K562 (cell line): ENCODE results near the gene GLIS2. TPM values are rescaled to one million over a fixed set of nuclear protein-coding genes. Genes with fewer than 3 reads are reported as not detected.

Source experiments
- ATAC-seq: fragments of 200-7000 bp; cut with Tn5 transposase; 3 replicates; pipeline ENCODE4 v1.9.1; 2020; ENCODE audit warnings: moderate library complexity
- BruUV-seq: library from RNA; stranded (reverse); fragments of 400-500 nt; replicated peaks from 2 replicates; lab custom pipeline; 2021; lab: Mats Ljungman, UMichigan
- CTCF ChIA-PET: fragments of 300-600 bp; formaldehyde crosslinking; extraction: SDS; loops from one replicate; lab custom pipeline; 2021; ENCODE audit warnings: low intra/inter-chr PET ratio; lab: Yijun Ruan, JAX
- POLR2A ChIA-PET: fragments of 300-600, 350-650 bp; sonication (Branson Sonifier 250); formaldehyde crosslinking; extraction: SDS; loops from one replicate; lab custom pipeline; 2021; ENCODE audit warnings: antibody characterized with exemption, inconsistent platforms; lab: Yijun Ruan, JAX
- DNase-seq, 4 experiments: peaks; one replicate each; pipeline versions ENCODE4 v3.0.0 to v3.0.0-alpha.2; 2011 to 2018; ENCODE audit warnings: low spot score in 3 of 4, mixed read lengths in 3 of 4; ENCODE audit errors: extremely low read depth in 1 of 4
- FAIRE-seq: peaks from 2 replicates; lab custom pipeline; 2011; peaks lifted over from hg19 to GRCh38; lab: Jason Lieb, UNC
- H2AFZ ChIP-seq: 2 replicates; pipeline ENCODE4 v1.6.0; 2011; ENCODE audit warnings: low read depth, low read length, control low read depth, inconsistent platforms
- H3K27ac ChIP-seq: fragments of 200-600 bp; 3 replicates; pipeline ENCODE4 v1.8.0; 2011; ENCODE audit warnings: low read depth, mild to moderate bottlenecking, control low read depth, inconsistent platforms, low read length, moderate library complexity, mixed read lengths; ENCODE audit errors: extremely low read depth
- H3K27me3 ChIP-seq, 2 experiments: fragments of 300-600 bp in 1 of 2; 2 replicates in 1 of 2; 3 replicates in 1 of 2; pipeline versions ENCODE4 v1.6.0 to v1.8.0; 2011; ENCODE audit warnings: inconsistent platforms in 2 of 2, low read length in 2 of 2, mild to moderate bottlenecking in 1 of 2, mixed read lengths in 1 of 2, moderate library complexity in 1 of 2; ENCODE audit not compliant: control insufficient read depth in 2 of 2, insufficient read depth in 2 of 2
- H3K36me3 ChIP-seq: fragments of 300-600 bp; 3 replicates; pipeline ENCODE4 v1.8.0; 2011; ENCODE audit warnings: mild to moderate bottlenecking, low read length, inconsistent platforms; ENCODE audit not compliant: control insufficient read depth, insufficient read depth
- H3K4me1 ChIP-seq, 2 experiments: fragments of 200-600 bp in 1 of 2; replicated peaks in 1 of 2; 2 replicates in 1 of 2; 3 replicates in 1 of 2; pipeline versions ENCODE4 v1.5.1 to v1.8.0; 2011; ENCODE audit warnings: inconsistent platforms in 2 of 2, low read length in 2 of 2, mild to moderate bottlenecking in 1 of 2, mixed read lengths in 1 of 2, moderate library complexity in 1 of 2; ENCODE audit not compliant: control insufficient read depth in 2 of 2, insufficient read depth in 2 of 2
- H3K4me2 ChIP-seq: 2 replicates; pipeline ENCODE4 v1.6.1; 2011; ENCODE audit warnings: low read length, control low read depth, inconsistent platforms, mixed read lengths; ENCODE audit not compliant: insufficient read depth
- H3K4me3 ChIP-seq: fragments of 200-600 bp; sonication (generic), shearing (Covaris generic); 2 replicates; pipeline ENCODE4 v1.5.1; 2016; ENCODE audit warnings: control low read depth, inconsistent platforms
- H3K79me2 ChIP-seq: fragments of 200-600 bp; 3 replicates; pipeline ENCODE4 v1.8.0; 2011; ENCODE audit warnings: low read length, inconsistent platforms; ENCODE audit not compliant: control insufficient read depth, insufficient read depth
- H3K9ac ChIP-seq, 2 experiments: 2 replicates each; pipeline versions ENCODE4 v1.6.0 to v1.6.1; 2011; ENCODE audit warnings: low read depth in 2 of 2, low read length in 2 of 2, control low read depth in 1 of 2, inconsistent platforms in 1 of 2, mild to moderate bottlenecking in 1 of 2, mixed read lengths in 1 of 2; ENCODE audit not compliant: insufficient read depth in 1 of 2
- H3K9me1 ChIP-seq: one replicate; pipeline ENCODE4 v1.6.0; 2011; ENCODE audit warnings: inconsistent platforms, mild to moderate bottlenecking, low read length, moderate library complexity; ENCODE audit not compliant: control insufficient read depth, insufficient read depth
- H3K9me3 ChIP-seq: replicated peaks from 2 replicates; pipeline ENCODE4 v1.5.1; 2011; ENCODE audit warnings: low read depth, low read length, inconsistent platforms; ENCODE audit not compliant: control insufficient read depth, insufficient read depth
- H4K20me1 ChIP-seq: replicated peaks from 2 replicates; pipeline ENCODE4 v1.6.1; 2011; ENCODE audit warnings: low read length, inconsistent platforms, mixed read lengths; ENCODE audit not compliant: control insufficient read depth, insufficient read depth
- CTCF ChIP-seq, 3 experiments: IDR thresholded peaks in 2 of 3; conservative IDR thresholded peaks in 1 of 3; 2 replicates each; pipeline ENCODE4 v1.5.1; 2011 to 2012; ENCODE audit warnings: low read length in 3 of 3, mild to moderate bottlenecking in 3 of 3, control low read depth in 2 of 3, improper control_type of control experiment in 1 of 3, inconsistent platforms in 1 of 3, low read depth in 1 of 3, mixed read lengths in 1 of 3, moderate library complexity in 1 of 3; ENCODE audit not compliant: insufficient read depth in 2 of 3
- WGBS: fragments of 100-300 bp; shearing (Covaris generic); methylation state at CpG from one replicate; pipeline ENCODE4 v1.1.6; 2016; ENCODE audit warnings: low coverage, mixed read lengths; ENCODE audit not compliant: insufficient coverage; ENCODE audit errors: missing lambda C conversion rate; 5-methylcytosine and 5-hydroxymethylcytosine counted together
- in situ Hi-C: fragments of 300-500 bp; cut with MboI; formaldehyde crosslinking; loops from 4 replicates; pipeline ENCODE4 v1.15.0; 2018; ENCODE audit warnings: inconsistent platforms, mixed read lengths
- intact Hi-C: fragments of 100-400 bp; cut with micrococcal nuclease; formaldehyde crosslinking; loops from 2 replicates; pipeline ENCODE4 v1.14.2; 2022
- polyA plus RNA-seq, 8 experiments: library from polyadenylated mRNA; depleted of rRNA in 4 of 8; stranded (reverse) in 5 of 8; unstranded in 3 of 8; fragments of >200 nt; fragmentation: Nextera tagmentation in 2 of 8; fragmentation: Illumina TruSeq in 1 of 8; extraction: Ambion mirVana in 2 of 8; extraction: Trizol in 1 of 8; gene quantifications; 2 replicates each; pipeline versions ENCODE4 v1.2.1 to v1.2.3, GENCODE V29; 2011 to 2014; ENCODE audit warnings: inconsistent platforms in 1 of 8, missing spikeins in 1 of 8
- total RNA-seq, 7 experiments: library from RNA; depleted of rRNA in 6 of 7; stranded (reverse); fragments of >200 nt in 6 of 7; fragmentation: Illumina TruSeq in 2 of 7; extraction: Trizol in 2 of 7; gene quantifications; 2 replicates each; pipeline versions ENCODE4 v1.2.1 to v1.2.3, GENCODE V29; 2011 to 2021; ENCODE audit warnings: low replicate concordance in 1 of 7
- TF ChIP-seq, protein P1 (sequence below): fragments of 450-650 bp; IDR thresholded peaks from 2 replicates; pipeline ENCODE4 v1.6.1; 2017; ENCODE audit warnings: mild to moderate bottlenecking, moderate library complexity

Gene GLIS2
- total and polyA plus RNA-seq, 9 of the 15 experiments (the other 6 are each of a cell fraction or from before 2014, with no cell fraction given): 0.10 to 9.0 (median 0.57) TPM

DNA sequence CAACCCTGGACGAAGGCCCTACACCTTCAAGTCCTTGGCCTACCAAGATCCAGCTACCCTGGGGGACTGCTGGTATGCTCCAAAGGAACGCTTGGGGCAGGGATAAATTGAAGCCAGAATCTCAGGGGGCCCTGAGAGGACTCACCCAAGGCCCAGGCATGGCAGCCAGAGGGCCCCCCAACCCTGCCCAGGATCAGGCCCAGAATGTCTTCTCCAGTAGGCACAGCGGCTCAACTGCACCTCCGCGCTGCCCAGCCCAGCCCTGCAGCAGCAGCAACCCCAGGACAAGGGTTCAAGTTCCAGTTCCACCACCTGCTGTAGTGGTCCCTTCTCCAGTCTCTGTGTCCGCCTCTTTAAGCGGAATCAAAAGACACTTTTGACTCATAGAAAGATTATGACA, 45.3 kb upstream of the GLIS2 start:
- ChIA-PET CTCF (no interaction called here), POLR2A (interaction anchor here (1.1 to 1.7 kb wide), 2 partner anchors 80 to 284 kb away, joined by 3 to 4 read pairs; no protein-coding TSS in a partner anchor)
- no peak for ATAC-seq
- Histone ChIP-seq H3K9me1 (no peaks in the 10 kb centered on the region), H3K79me2 (peaks cover 66% of the 10 kb centered on the region), H3K9ac (peak overlapping the region; percentile 95 to 97), H3K27me3 (no peaks in the 10 kb centered on the region), H3K36me3 (peaks cover 30% of the 10 kb centered on the region; the same call in 1 of the 3 replicates), H3K4me1 (peaks cover 17 to 35% of the 10 kb centered on the region in 2 experiments; a peak in 4 of 5 replicates), H2AFZ (peak overlapping the region; percentile 90), H3K9me3 (no peaks in the 10 kb centered on the region), H3K4me2 (peak overlapping the region; percentile 85), H4K20me1 (no peaks in the 10 kb centered on the region), H3K27ac (peak overlapping the region; percentile 90; the same call in 2 of the 3 replicates), H3K4me3 (peak overlapping the region; percentile 98)
- in situ Hi-C loops: loop anchor here (5.0 kb wide), 1 partner anchor 77 kb away; no protein-coding TSS in a partner anchor
- BruUV-seq: no TSS peak
- 77% methylated on average over 7 of the region's 7 CpGs for WGBS
- DNase-seq: no peak
- FAIRE-seq: no peak
- TF ChIP-seq, protein P1, sequence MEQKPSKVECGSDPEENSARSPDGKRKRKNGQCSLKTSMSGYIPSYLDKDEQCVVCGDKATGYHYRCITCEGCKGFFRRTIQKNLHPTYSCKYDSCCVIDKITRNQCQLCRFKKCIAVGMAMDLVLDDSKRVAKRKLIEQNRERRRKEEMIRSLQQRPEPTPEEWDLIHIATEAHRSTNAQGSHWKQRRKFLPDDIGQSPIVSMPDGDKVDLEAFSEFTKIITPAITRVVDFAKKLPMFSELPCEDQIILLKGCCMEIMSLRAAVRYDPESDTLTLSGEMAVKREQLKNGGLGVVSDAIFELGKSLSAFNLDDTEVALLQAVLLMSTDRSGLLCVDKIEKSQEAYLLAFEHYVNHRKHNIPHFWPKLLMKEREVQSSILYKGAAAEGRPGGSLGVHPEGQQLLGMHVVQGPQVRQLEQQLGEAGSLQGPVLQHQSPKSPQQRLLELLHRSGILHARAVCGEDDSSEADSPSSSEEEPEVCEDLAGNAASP: no peak
- 0 out of 6 replicates have a peak, but pooled peaks of 1 of the 3 experiments have one; percentile 5 for TF ChIP-seq CTCF (IDR thresholded peaks at IDR 0.05 in 2 of 3, conservative IDR thresholded peaks at IDR 0.05 in 1 of 3; ENCODE audit: insufficient read depth in 2 of 3, low read depth in 1 of 3, low read length in 3 of 3)
- intact Hi-C loops: no loop called here
